Nephron progenitor cell (in vitro differentiated cells): ENCODE results near the gene DMTF1.

ENCODE experiments used
- DNase-seq: peaks from one replicate; pipeline ENCODE4 v3.0.0; 2021
- H3K27ac Mint-ChIP-seq: 2 replicates; pipeline ENCODE4 v1.8.0; 2021; ENCODE audit warnings: mild to moderate bottlenecking, moderate library complexity, mixed read lengths
- H3K27me3 Mint-ChIP-seq: 2 replicates; pipeline ENCODE4 v1.8.0; 2021; ENCODE audit warnings: mild to moderate bottlenecking, low read depth, mixed read lengths; ENCODE audit not compliant: poor library complexity
- H3K36me3 Mint-ChIP-seq: 2 replicates; pipeline ENCODE4 v1.8.0; 2021; ENCODE audit warnings: low read depth, mixed read lengths
- H3K4me1 Mint-ChIP-seq: 2 replicates; pipeline ENCODE4 v1.8.0; 2021; ENCODE audit warnings: mixed read lengths
- H3K4me3 Mint-ChIP-seq: 2 replicates; pipeline ENCODE4 v1.8.0; 2021; ENCODE audit warnings: mild to moderate bottlenecking, moderate library complexity, mixed read lengths
- H3K9me3 Mint-ChIP-seq: 2 replicates; pipeline ENCODE4 v1.8.0; 2021; ENCODE audit warnings: mild to moderate bottlenecking, moderate library complexity, mixed read lengths
- TF ChIP-seq, protein P1 (sequence below): fragments of 200-600 bp; sonication (generic); IDR thresholded peaks from 2 replicates; pipeline ENCODE4 v1.5.0; 2021; ENCODE audit warnings: antibody characterized with exemption

Gene DMTF1

DNA sequence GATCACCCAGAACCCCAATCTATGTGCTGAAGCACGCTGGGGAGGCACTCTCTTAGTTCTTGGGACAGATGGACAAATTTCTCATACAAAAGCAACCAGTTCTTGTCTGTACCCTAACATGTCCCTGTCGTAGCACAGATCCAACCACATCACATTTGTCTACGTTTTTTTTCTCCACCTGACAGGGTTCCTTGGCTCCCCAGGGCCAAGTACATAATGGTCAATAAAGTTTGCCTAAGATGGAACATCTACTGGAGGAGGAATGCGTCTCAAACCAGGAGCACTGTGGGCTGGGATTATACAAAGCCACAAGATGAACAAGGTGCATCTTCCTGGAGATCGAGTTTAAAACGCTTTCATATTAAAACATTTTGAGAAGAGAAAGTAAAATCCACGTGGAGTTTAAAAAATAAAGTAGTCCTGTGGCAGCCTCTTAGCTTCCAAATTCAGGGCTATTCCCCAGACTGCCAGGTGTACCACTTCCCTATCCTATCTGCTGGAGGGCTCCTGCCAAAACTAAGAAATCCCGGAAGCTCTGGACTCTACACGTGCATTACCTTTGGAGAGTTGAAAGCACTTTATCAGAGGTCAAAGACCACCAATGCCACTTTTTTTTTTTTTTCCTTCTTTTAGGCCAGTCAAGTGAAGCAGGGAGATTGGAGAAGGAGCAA, 65.9 kb downstream of the DMTF1 start:
- TF ChIP-seq, protein P1, sequence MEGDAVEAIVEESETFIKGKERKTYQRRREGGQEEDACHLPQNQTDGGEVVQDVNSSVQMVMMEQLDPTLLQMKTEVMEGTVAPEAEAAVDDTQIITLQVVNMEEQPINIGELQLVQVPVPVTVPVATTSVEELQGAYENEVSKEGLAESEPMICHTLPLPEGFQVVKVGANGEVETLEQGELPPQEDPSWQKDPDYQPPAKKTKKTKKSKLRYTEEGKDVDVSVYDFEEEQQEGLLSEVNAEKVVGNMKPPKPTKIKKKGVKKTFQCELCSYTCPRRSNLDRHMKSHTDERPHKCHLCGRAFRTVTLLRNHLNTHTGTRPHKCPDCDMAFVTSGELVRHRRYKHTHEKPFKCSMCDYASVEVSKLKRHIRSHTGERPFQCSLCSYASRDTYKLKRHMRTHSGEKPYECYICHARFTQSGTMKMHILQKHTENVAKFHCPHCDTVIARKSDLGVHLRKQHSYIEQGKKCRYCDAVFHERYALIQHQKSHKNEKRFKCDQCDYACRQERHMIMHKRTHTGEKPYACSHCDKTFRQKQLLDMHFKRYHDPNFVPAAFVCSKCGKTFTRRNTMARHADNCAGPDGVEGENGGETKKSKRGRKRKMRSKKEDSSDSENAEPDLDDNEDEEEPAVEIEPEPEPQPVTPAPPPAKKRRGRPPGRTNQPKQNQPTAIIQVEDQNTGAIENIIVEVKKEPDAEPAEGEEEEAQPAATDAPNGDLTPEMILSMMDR, result no peak
- H3K27me3 Mint-ChIP-seq, result no peaks in the 10 kb centered on the region

GRCh38 chr7:87218796-87219544, 66.7 kb downstream of the DMTF1 start:
- DNase-seq, result peak; percentile 41
- Mint-ChIP-seq H3K4me3 (peak overlapping the region; percentile 96), H3K9me3 (no peaks in the 10 kb centered on the region), H3K4me1 (peaks cover 46% of the 10 kb centered on the region), H3K36me3 (peaks cover 20% of the 10 kb centered on the region), H3K27me3 (no peaks in the 10 kb centered on the region), H3K27ac (peak overlapping the region; percentile 93)
- TF ChIP-seq, protein P1, result no peak

More for the DNA sequence above, 65.9 kb downstream of the DMTF1 start:
- Mint-ChIP-seq H3K4me1 (peaks cover 50% of the 10 kb centered on the region), H3K9me3 (no peaks in the 10 kb centered on the region), H3K27ac (no peak overlapping the region), H3K36me3 (peaks cover 26% of the 10 kb centered on the region), H3K4me3 (peak overlapping the region; percentile 96)
- no peak for DNase-seq

- peak within 1 kb of the TSS; percentile 96 for H3K4me3 Mint-ChIP-seq
- H3K4me1 Mint-ChIP-seq, result peaks cover 39% of the 10 kb centered on the region
- H3K27ac Mint-ChIP-seq, result peak within 1 kb of the TSS; percentile 94
- DNase-seq, result peak; percentile 73
- H3K27me3 Mint-ChIP-seq, result no peaks in the 10 kb centered on the region
- H3K36me3 Mint-ChIP-seq, result peaks cover 14% of the 10 kb centered on the region
- H3K9me3 Mint-ChIP-seq, result no peaks in the 10 kb centered on the region
- TF ChIP-seq, protein P1, result no peak
Measured at GRCh38 chr7:87219545-87220025, 67.3 kb downstream of the DMTF1 start, which contains the start of gene TMEM243. TSS of gene TMEM243 (minus strand) at chr7:87219732. CDS start at chr7:87219503, 229 bp downstream.

DNA sequence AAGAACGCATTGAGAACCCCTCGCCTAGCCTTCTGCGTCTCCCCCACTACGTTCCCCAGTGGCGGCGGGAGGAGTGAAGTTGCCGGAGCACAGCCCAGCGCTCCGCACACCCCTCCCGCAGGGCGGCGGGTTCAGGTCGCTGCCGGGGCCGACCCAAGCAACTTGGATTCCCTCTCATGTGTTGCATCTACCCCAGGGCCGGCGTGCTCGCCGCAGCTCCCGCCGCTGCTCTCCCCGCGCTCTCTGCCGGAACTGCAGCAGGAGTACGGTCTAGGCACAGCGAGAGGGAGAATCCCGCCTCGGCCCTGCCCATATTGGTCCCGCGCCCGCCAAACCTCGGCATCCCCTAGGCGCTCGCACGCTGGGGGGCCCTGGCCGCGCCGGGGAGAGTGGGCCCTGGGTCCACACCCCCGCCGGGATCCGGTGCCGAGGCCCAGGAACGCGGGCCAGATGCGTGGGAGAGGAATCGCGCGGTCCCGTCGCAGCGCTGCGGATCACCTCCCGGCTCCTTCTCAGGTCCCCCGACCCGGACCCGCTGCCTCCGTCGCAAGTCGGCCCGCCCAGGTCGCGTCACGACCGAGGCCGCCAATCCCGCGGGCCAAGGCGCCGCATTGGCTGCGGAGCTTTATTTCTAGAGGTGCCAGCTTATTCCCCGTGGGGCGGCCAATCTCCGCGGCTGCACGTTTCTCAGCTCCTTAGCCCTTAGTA, 67.9 kb downstream of the DMTF1 start:
- TF ChIP-seq, protein P1, result no peak
- peak; percentile 82 for DNase-seq
- Mint-ChIP-seq H3K27me3 (no peaks in the 10 kb centered on the region), H3K27ac (peak overlapping the region; percentile 94), H3K4me1 (peaks cover 37% of the 10 kb centered on the region), H3K9me3 (no peaks in the 10 kb centered on the region), H3K4me3 (peak overlapping the region; percentile 96), H3K36me3 (peaks cover 11% of the 10 kb centered on the region)

- H3K27ac Mint-ChIP-seq, result no peak overlapping the region
- no peaks in the 10 kb centered on the region for H3K9me3 Mint-ChIP-seq
- H3K4me3 Mint-ChIP-seq, result peak overlapping the region; percentile 77
- H3K27me3 Mint-ChIP-seq, result no peaks in the 10 kb centered on the region
- peak; percentile 36 for DNase-seq
- H3K36me3 Mint-ChIP-seq, result peaks cover 11% of the 10 kb centered on the region
- peaks cover 37% of the 10 kb centered on the region for H3K4me1 Mint-ChIP-seq
- TF ChIP-seq, protein P1, result no peak
Measured at GRCh38 chr7:87220734-87221215, 68.5 kb downstream of the DMTF1 start.
